Astrocyte (in vitro differentiated cells and primary cell): Measurements from ENCODE around the gene ARHGEF11.

Source experiments
- CTCF ChIP-seq: IDR thresholded peaks from 2 replicates; pipeline ENCODE4 v1.5.1; 2011; ENCODE audit warnings: low read depth, mild to moderate bottlenecking, inconsistent platforms, low read length, moderate library complexity; ENCODE audit not compliant: insufficient read depth
- EZH2 ChIP-seq: IDR thresholded peaks from 2 replicates; pipeline ENCODE4 v1.6.1; 2012; ENCODE audit warnings: mild to moderate bottlenecking, low read length, inconsistent platforms; ENCODE audit not compliant: insufficient read depth

GRCh38 chr1:156924478-156925153 lies 120.9 kb downstream of the ARHGEF11 start:
- TF ChIP-seq CTCF (no peak), EZH2 (peak; percentile 6)
